GM12801 (cell line): ENCODE results near the gene P2RX7.

Experiments
- TF ChIP-seq, protein P1 (sequence below): IDR thresholded peaks from one replicate; pipeline ENCODE4 v1.5.1; 2011; ENCODE audit warnings: control low read depth; ENCODE audit not compliant: insufficient read length; ENCODE audit errors: extremely low read depth

P2RX7 gene

DNA sequence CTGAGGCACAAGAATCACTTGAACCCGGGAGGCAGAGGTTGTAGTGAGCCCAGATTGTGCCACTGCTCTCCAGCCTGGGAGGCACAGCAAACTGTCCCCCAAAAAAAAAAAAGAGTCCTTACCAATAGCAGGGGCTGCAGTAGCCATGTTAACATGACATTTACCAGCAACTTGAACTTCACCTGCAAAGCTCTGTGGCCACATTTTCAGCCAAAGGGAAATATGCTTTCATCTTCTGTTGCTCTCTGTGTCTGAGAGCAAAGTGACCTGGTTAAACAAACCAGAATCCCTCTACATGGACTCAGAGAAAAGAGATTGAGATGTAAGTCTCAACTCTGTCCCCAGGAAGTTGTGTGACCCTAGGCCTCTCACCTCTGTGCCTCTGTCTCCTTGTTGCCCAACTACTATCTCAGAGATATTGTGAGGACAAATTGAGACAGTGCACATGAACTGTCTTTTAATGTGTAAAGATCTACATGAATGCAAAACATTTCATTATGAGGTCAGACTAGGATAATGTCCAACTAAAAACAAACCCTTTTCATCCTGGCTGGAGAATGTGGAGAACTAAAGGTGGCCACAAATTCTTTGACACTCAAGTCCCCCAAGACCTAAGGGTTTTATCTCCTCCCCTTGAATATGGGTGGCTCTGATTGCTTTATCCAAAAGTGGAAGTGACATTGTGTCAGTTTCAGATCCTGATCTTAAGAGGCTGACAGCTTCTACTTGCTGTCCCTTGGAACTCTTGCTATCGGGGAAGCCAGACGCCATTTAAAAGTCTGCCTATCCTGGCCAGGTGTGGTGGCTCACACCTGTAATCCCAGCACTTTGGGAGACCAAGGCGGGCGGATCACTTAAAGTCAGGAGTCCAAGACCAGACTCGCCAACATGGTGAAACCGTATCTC lies 52.6 kb downstream of the P2RX7 start:
- TF ChIP-seq, protein P1, sequence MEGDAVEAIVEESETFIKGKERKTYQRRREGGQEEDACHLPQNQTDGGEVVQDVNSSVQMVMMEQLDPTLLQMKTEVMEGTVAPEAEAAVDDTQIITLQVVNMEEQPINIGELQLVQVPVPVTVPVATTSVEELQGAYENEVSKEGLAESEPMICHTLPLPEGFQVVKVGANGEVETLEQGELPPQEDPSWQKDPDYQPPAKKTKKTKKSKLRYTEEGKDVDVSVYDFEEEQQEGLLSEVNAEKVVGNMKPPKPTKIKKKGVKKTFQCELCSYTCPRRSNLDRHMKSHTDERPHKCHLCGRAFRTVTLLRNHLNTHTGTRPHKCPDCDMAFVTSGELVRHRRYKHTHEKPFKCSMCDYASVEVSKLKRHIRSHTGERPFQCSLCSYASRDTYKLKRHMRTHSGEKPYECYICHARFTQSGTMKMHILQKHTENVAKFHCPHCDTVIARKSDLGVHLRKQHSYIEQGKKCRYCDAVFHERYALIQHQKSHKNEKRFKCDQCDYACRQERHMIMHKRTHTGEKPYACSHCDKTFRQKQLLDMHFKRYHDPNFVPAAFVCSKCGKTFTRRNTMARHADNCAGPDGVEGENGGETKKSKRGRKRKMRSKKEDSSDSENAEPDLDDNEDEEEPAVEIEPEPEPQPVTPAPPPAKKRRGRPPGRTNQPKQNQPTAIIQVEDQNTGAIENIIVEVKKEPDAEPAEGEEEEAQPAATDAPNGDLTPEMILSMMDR: no peak

DNA sequence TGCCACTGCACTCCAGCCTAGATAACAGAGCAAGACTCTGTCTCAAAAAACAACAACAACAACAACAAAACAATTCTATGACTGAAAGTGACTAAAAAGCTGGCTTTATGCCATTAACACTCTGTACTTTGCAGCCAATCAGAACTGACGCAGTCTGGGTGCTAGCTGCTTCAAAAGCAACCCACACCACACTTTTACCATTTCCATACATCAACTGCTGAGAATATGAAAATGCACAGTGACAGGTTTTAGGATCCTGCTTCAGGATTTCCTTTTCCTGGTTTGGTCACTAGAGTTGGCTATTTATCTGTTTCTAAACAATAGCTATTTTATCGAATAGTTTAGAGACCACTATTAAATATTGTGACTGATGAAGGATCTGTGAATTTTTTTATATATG lies 54.1 kb downstream of the P2RX7 start:
- TF ChIP-seq, protein P1: no peak

DNA sequence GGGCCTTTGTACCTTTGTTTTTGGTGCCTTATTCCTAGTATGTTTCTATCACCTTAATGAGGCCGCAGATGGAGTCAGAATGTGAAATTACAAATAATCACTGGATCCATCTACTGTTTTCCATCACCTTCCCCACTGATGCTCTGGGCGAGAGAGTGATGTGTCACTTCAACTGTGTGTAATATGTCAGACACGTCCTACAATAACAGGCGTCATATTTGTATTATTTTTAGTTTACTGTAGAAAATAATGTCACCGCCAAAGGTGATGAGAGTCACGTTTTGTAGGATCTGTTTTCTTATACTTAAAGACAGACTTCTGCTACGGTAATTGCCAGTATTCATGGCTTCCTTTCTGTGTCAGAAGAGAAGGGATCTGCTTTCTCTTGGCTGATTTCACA lies 54.8 kb downstream of the P2RX7 start:
- TF ChIP-seq, protein P1: no peak

DNA sequence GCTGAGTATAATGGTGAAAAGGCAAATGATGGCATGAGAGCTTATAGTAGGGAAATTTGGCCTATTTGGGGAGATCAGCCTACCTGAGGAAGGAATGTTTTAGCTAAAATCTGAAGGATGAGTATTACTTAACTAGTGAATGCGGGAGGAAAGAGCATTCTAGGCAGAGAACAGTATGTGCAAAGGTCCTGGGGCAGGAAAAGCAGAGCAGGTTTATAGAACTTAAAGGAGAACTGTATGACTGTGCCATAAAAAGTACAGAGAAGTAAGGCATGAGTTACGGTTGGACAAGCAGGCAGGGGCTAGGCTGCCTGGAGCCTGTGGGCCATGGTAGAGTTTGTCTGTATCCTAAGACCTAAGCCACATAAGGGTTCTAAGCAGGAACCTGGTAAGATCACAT lies 55.6 kb downstream of the P2RX7 start:
- TF ChIP-seq, protein P1: no peak

DNA sequence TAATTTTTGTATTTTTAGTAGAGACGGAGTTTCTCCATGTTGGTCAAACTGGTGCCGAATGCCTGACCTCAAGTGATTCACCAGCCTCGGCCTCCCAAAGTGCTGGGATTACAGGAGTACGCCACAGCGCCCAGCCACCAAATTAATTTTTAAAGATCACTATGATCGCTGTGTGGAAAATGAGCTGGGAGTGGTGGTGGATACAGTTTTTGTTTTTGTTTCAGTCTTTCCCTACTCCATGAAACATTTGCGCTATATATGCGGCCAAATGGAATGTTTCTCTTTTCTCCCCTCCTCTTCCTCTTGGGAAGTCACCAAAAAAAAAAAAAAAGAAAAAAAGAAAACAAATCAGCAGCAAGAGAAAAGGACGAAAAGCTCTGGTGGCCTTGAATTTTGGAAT lies 56.5 kb downstream of the P2RX7 start:
- TF ChIP-seq, protein P1: no peak

DNA sequence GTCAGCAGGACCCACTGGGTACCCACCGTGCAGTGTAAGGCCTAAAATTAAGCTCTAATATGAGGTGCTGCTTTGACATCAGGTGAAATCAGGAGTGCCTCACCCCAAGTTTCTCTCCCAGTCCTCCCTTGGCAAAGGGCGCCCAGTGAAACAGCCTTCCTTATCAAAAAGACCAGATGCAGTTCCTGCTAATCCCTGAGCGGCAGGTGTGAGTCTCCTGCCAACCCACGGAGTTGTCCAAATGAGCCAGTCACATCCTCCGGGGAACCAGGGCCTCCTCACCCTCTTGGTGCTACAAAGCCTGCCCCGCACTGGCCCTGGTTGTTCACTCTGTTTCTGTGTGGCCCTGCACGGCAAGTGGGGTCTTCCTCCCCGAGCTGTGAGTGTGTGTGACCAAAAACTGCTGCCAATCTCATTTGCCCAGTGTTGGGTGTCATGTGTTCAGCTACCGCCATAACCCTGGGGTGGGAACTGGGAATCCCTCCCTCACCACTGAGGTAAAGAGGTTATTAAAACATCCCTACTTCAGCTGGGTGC lies 57.0 kb downstream of the P2RX7 start:
- TF ChIP-seq, protein P1: no peak

DNA sequence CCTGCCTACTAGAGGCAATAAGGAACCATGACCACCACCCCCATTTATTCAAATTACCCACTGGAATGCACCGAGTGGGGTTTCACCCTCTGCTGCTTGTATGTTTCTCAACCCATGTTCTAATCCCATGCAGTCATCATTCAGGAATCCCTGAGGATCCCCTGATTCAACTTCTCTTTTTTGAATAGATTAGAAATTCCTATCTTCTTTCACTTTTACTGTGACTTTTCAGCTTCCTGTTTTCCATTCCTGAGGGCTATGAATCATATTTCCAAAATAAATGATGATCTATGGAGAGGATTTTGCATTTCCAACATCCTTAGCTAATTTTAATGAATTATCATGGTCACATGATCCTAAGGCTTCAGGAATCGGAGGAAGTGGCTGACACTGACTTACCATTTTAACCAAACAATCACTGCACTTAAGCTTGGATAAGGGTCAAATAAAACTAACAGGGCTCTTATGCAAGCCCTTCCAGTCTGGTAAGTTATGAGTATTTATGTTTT lies 57.9 kb downstream of the P2RX7 start:
- TF ChIP-seq, protein P1: no peak
